Measurements from ENCODE around the gene INPP4B.

GRCh38 chr4:142142366-142143054 lies 703.6 kb downstream of the INPP4B start:
- no peak for TF ChIP-seq POLR2A (IDR thresholded peaks at IDR 0.05; ENCODE audit: extremely low read depth, insufficient read length)
- no peak for TF ChIP-seq CTCF (IDR thresholded peaks at IDR 0.05; ENCODE audit: low read depth, low read length)

Measured in NB4 (cell line).